GM18520 (cell line): Measurements from ENCODE around the gene ZNF358.
A peak's percentile ranks its signal among the peaks of the same experiment; 100 is the strongest.

Source experiments
- ATAC-seq: cut with Tn5 transposase; IDR thresholded peaks from one replicate; pipeline ENCODE4 v1.9.1; 2021; ENCODE audit not compliant: unreplicated experiment

ZNF358 gene

GRCh38 chr19:7519361-7520130, 3.6 kb downstream of the ZNF358 start:
- no peak for ATAC-seq

GRCh38 chr19:7520131-7521051, 4.5 kb downstream of the ZNF358 start:
- ATAC-seq: no peak

GRCh38 chr19:7521551-7522071, 5.7 kb downstream of the ZNF358 start:
- no peak for ATAC-seq

GRCh38 chr19:7522072-7522922, 6.4 kb downstream of the ZNF358 start, which contains the start of gene MCOLN1:
TSS of gene MCOLN1 (plus strand) at chr19:7522624. CDS start at chr19:7522751, 127 bp downstream.
- peak; percentile 76 for ATAC-seq

GRCh38 chr19:7522923-7523667, 7.2 kb downstream of the ZNF358 start:
- no peak for ATAC-seq

GRCh38 chr19:7524523-7524922, 8.6 kb downstream of the ZNF358 start:
- no peak for ATAC-seq

- ATAC-seq: no peak
These were observed 9.3 kb downstream of the ZNF358 start for GRCh38 chr19:7524992-7525739.

GRCh38 chr19:7526059-7526929, 10.4 kb downstream of the ZNF358 start:
- no peak for ATAC-seq

GRCh38 chr19:7527516-7528191, 11.8 kb downstream of the ZNF358 start:
- no peak for ATAC-seq

- ATAC-seq: no peak
These were observed 12.3 kb downstream of the ZNF358 start for GRCh38 chr19:7528192-7528519.

- ATAC-seq: no peak
These were observed 12.8 kb downstream of the ZNF358 start for GRCh38 chr19:7528522-7529245.

- no peak for ATAC-seq
These were observed 13.3 kb downstream of the ZNF358 start for GRCh38 chr19:7529246-7529600.

GRCh38 chr19:7529610-7530490, 13.9 kb downstream of the ZNF358 start:
- ATAC-seq: no peak

- no peak for ATAC-seq
These were observed 17.5 kb downstream of the ZNF358 start for GRCh38 chr19:7533281-7533885.

- no peak for ATAC-seq
These were observed 18.1 kb downstream of the ZNF358 start for GRCh38 chr19:7533925-7534480.
